Measurements from ENCODE around the gene CYP4X1.
A peak's percentile ranks its signal among the peaks of the same experiment; 100 is the strongest.
"Not testable (repeated sequence)": the region's sequence is repeated elsewhere in the genome, so short reads cannot be mapped to it uniquely, and the experiment has no call there.

Gene CYP4X1, protein sequence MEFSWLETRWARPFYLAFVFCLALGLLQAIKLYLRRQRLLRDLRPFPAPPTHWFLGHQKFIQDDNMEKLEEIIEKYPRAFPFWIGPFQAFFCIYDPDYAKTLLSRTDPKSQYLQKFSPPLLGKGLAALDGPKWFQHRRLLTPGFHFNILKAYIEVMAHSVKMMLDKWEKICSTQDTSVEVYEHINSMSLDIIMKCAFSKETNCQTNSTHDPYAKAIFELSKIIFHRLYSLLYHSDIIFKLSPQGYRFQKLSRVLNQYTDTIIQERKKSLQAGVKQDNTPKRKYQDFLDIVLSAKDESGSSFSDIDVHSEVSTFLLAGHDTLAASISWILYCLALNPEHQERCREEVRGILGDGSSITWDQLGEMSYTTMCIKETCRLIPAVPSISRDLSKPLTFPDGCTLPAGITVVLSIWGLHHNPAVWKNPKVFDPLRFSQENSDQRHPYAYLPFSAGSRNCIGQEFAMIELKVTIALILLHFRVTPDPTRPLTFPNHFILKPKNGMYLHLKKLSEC

DNA sequence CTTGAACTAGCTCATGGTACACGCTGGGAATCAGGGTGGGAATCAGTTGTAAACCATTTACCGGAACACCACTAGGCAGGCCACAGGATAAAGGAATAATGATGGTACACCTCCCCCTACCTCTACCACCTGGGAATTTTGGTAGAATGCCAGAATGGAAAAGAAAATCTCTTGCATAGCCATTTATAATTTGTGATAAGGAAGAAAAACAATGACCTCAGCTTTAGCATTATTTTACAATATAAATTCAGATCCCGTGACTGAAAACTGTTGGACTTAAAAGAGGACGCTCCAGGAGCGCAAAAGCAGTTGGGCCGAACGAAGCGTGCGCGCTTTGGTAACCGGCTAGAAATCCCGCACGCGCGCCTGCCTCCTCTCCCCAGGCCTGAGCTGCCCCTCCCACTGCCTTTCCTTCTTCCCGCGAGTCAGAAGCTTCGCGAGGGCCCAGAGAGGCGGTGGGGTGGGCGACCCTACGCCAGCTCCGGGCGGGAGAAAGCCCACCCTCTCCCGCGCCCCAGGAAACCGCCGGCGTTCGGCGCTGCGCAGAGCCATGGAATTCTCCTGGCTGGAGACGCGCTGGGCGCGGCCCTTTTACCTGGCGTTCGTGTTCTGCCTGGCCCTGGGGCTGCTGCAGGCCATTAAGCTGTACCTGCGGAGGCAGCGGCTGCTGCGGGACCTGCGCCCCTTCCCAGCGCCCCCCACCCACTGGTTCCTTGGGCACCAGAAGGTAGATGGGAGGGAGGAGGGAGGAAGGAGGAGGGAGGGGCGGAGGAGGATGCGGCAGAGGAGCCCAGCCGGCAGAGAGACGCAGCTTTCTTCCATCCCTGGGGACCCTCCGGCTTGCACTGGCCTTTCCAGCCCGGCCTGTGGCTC lies at the start of gene CYP4X1:
Gene CYP4X1, plus strand, starts transcription at position 402 of the 873 bp plus-strand sequence. Its CDS starts 149 bp downstream, at position 551.
- DNase-seq (ENCODE audit: low read depth), result no peak

GRCh38 chr1:46983166-46983829 lies 40.2 kb upstream of the CYP4X1 start:
- DNase-seq (ENCODE audit: low read depth), result no peak

DNA sequence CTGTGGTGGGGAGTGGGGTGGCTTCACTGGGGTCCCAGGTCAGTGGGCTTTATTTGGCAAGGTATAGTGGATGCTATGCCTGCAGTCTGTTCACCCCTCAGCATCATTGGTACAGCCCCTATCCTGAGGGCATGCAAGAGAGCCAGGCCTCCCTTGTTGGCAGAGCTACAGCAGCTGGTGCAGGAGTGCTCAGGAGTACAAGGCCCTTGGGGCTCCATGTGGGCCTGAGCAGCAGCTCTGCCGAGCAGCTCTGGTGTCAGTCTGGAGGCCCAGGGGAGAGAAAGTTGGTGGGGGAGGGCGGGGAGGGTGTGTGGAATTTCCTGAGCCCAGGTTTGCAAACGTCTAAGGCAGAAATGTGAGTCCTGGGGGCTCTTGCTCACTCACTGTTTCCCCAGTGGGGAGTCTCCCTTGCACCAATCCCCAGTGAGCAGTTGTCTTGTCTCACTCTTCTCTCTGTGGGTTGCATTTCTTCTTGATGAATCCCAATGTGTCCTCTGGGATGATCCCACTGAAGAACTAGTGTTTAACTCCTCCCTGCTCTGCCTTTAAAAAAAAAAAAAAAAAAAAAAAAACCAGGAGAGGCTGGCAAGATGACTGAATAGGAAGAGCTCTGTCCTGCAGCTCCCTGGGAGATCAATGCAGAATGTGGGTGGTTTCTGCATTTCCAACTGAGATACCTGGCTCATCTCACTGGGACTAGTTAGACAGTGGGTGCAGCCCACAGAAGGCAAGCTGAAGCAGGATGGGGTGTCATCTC lies 39.5 kb upstream of the CYP4X1 start:
- peak; percentile 2 for DNase-seq (ENCODE audit: low read depth)

DNA sequence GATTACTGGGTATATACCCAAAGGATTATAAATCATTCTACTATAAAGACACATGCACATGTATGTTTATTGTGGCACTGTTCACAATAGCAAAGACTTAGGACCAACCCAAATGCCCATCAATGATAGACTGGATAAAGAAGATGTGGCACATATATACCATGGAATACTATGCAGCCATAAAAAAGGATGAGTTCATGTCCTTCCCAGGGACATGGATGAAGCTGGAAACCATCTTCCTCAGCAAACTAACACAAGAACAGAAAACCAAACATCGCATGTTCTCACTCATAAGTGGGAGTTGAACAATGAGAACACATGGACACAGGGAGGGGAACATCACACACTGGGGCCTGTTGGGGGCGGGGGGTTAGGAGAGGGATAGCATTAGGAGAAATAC lies 32.9 kb upstream of the CYP4X1 start:
- not testable (repeated sequence) for DNase-seq (ENCODE audit: low read depth)

GRCh38 chr1:46991083-46991923 lies 32.2 kb upstream of the CYP4X1 start:
- DNase-seq (ENCODE audit: low read depth), result no peak

DNA sequence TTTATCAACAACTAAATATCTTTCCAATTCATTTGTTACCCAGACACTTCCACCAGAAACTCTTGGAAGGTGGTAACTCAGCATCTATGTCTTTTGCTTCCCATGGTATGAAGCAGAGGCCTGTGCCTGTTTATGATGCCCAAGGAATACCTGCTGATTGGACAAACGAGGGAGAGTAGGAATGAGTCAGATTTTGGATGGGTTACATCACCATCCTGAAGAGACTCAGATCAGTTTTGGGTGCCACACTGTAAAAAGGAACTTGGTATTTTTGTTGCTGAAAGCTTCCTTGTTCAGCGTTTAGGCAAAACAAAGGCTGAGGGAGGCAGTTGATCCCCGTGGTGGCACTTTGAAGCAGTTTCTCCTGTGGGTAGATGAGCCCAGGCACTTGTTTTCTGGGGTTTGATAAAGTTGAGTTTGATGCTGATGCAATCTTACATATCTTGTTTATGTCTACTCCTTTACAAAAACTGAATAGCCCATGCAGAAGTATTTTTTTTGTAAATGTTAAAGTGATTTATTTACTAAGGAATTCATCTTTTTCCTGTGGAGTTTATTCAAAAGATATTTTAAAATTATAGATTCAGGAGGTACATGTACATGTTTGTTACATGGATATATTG lies 26.7 kb upstream of the CYP4X1 start:
- no peak for DNase-seq (ENCODE audit: low read depth)

- DNase-seq (ENCODE audit: low read depth), result no peak
These were observed 21.3 kb upstream of the CYP4X1 start for GRCh38 chr1:47002211-47002610.

DNA sequence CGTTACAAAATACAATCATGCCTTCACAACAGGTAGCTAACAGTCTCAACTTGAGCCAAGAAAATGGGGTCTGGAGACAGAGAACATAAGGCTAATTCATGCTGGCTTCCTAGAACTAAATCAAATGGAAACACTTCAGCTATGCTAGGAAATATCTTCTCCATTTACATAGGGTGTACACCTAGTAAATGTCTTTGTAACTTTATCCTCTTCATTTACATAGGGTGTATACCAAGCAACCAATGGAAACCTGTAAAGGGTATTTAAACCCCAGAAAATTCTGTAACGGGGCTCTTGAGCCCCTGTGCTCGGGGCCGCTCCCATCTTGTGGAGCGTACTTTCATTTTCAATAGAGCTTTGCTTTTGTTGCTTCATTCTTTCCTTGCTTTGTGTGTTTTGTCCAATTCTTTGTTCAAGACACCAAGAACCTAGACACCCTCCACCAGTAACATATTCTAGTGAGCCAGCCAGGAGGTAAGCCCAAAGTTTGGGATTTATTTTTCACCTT lies 19.5 kb upstream of the CYP4X1 start:
- no peak for DNase-seq (ENCODE audit: low read depth)

DNA sequence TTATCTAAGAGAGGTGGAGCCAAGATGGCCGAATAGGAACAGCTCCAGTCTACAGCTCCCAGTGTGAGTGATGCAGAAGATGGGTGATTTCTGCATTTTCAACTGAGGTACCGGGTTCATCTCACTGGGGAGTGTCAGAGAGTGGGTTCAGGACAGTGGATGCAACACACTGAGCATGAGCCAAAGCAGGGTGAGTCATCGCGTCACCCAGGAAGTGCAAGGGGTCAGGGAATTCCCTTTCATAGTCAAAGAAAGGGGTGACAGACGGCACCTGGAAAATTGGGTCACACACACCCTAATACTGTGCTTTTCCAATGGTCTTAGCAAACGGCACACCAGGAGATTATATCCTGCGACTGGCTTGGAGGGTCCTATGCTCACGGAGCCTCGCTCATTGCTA lies 17.0 kb upstream of the CYP4X1 start:
- DNase-seq (ENCODE audit: low read depth), result not testable (repeated sequence)

DNA sequence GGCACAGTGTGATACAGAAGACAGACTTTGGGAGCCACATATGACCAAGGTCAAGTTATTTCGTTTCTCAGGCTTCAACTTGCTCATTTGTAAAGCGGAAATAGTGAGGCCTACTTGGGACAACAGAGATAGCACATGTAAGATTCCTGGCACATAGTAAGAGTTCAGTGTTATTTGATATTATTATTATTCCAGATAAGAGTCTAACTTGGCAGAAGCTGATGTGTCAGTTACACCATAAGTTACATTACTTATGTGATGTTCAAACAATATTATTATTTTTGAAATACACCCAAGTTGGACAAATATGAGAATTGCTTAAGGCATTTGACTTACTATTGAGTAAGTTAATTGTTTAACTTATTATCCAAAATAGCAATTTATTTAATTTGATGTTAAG lies 10.2 kb upstream of the CYP4X1 start:
- no peak for DNase-seq (ENCODE audit: low read depth)

GRCh38 chr1:47021070-47021469 lies 2.4 kb upstream of the CYP4X1 start:
- DNase-seq (ENCODE audit: low read depth), result no peak

DNA sequence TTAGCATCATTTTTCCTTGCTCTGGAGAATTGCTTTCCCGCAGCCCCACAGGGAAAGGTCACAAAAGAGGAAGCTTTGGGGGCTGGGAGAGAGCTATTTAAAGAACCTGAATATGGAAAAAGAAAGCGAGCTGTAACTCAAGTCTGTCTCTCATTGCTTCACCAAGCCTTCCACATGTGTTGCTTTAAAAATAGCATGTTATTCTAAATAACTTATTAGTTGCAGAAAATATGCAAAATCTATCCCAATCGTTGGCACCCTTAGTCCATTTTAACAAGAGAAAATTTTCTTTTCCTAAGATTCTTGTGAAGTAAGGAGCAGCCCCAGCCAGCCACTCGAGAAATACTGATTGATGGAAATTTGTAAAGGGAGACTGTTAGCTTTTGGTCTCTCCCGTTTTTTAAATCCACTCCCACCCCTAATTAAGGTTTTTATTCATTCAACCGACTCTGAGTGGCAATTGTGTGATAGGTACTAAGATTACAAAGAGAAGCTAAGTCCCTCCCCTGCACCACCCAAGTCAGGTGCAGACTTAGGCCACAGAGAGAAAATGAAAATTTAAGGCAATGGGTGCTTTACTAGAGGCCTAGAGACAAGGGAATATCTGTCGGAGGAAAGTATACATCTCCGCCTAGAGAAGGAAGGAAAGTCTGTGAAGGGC lies 802 bp downstream of the CYP4X1 start:
- no peak for DNase-seq (ENCODE audit: low read depth)

GRCh38 chr1:47030170-47030805 lies 6.8 kb downstream of the CYP4X1 start:
- no peak for DNase-seq (ENCODE audit: low read depth)

- DNase-seq (ENCODE audit: low read depth), result peak; percentile 3
These were observed 7.6 kb downstream of the CYP4X1 start for GRCh38 chr1:47031059-47031458.

GRCh38 chr1:47031585-47031984 lies 8.1 kb downstream of the CYP4X1 start:
- DNase-seq (ENCODE audit: low read depth), result no peak

GRCh38 chr1:47036764-47037163 lies 13.3 kb downstream of the CYP4X1 start:
- DNase-seq (ENCODE audit: low read depth), result no peak

- DNase-seq (ENCODE audit: low read depth), result no peak
These were observed 35.9 kb downstream of the CYP4X1 start for GRCh38 chr1:47059376-47059775.

DNA sequence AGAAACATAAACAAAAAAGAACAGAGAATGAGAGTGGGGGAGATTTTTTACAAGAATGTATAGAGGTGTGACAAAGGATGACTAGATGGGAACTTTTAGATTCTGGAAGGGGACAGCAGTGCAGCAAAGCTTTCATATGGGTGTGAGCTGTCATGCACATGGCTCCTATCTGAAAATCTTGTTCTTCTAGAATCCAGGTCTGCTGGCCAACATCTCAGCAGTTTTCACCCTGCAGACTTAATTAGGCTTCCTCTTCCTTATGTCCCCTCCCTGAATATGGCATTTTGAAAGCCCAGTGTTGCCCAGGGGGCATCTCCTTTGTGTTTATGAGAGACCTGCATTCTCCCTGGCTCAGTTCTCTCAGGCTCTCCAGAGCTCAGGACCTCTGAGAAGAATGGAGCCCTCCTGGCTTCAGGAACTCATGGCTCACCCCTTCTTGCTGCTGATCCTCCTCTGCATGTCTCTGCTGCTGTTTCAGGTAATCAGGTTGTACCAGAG lies 43.7 kb downstream of the CYP4X1 start, which contains the start of gene CYP4Z1:
Gene CYP4Z1, plus strand, starts transcription at position 135 of the 498 bp plus-strand sequence. Its CDS starts 260 bp downstream, at position 395.
- DNase-seq (ENCODE audit: low read depth), result no peak

Data from EH (cell line).